Caco-2 (cell line): Measurements from ENCODE around the gene ADGRF4. TPM values are rescaled to one million over a fixed set of nuclear protein-coding genes. Genes with fewer than 3 reads are reported as not detected.
A peak's percentile ranks its signal among the peaks of the same experiment; 100 is the strongest.

Experiments used
- BruUV-seq: library from RNA; stranded (reverse); fragments of 400-500 nt; replicated peaks from 2 replicates; lab custom pipeline; 2021; lab: Mats Ljungman, UMichigan
- CTCF ChIA-PET: fragments of 300-600 bp; sonication (Branson Sonifier 250); formaldehyde crosslinking; loops from one replicate; lab custom pipeline; 2022; ENCODE audit warnings: antibody characterized with exemption; lab: Charles Lee
- POLR2A ChIA-PET: fragments of 300-600 bp; sonication (Branson Sonifier 250); formaldehyde crosslinking; loops from one replicate; lab custom pipeline; 2022; ENCODE audit warnings: antibody characterized with exemption; lab: Charles Lee
- DNase-seq, 2 experiments: peaks; one replicate each; pipeline versions ENCODE4 v3.0.0 to v3.0.0-alpha.2; 2020 to 2022
- H3K27me3 ChIP-seq: replicated peaks from 2 replicates; pipeline ENCODE4 v1.6.0; 2011; ENCODE audit warnings: low read length; ENCODE audit not compliant: control insufficient read depth, insufficient read depth
- H3K36me3 ChIP-seq: 2 replicates; pipeline ENCODE4 v1.5.1; 2011; ENCODE audit warnings: low read length; ENCODE audit not compliant: control insufficient read depth, insufficient read depth
- H3K4me1 ChIP-seq: fragments of 250-450 bp; sonication (Bioruptor Pico); 2 replicates; pipeline ENCODE4 v1.5.1; 2020; ENCODE audit warnings: mild to moderate bottlenecking
- H3K4me3 ChIP-seq: 2 replicates; pipeline ENCODE4 v1.5.1; 2011; ENCODE audit warnings: low read depth, mild to moderate bottlenecking, control low read depth, low read length
- H3K9me3 ChIP-seq: fragments of 250-450 bp; sonication (Bioruptor Pico); 2 replicates; pipeline ENCODE4 v1.5.1; 2020; ENCODE audit warnings: mild to moderate bottlenecking, moderate library complexity
- H3K27ac Mint-ChIP-seq: one replicate; pipeline ENCODE4 v1.8.0; 2022; ENCODE audit warnings: mixed read lengths; ENCODE audit not compliant: unreplicated experiment
- H3K27me3 Mint-ChIP-seq: one replicate; pipeline ENCODE4 v1.8.0; 2022; ENCODE audit warnings: mixed read lengths; ENCODE audit not compliant: insufficient read depth, unreplicated experiment
- H3K36me3 Mint-ChIP-seq: one replicate; pipeline ENCODE4 v1.8.0; 2022; ENCODE audit warnings: mild to moderate bottlenecking, mixed read lengths; ENCODE audit not compliant: insufficient read depth, unreplicated experiment
- H3K4me1 Mint-ChIP-seq: one replicate; pipeline ENCODE4 v1.8.0; 2022; ENCODE audit warnings: low read depth, mixed read lengths; ENCODE audit not compliant: unreplicated experiment
- H3K4me3 Mint-ChIP-seq: one replicate; pipeline ENCODE4 v1.8.0; 2022; ENCODE audit warnings: mild to moderate bottlenecking, moderate library complexity, mixed read lengths; ENCODE audit not compliant: unreplicated experiment
- H3K9me3 Mint-ChIP-seq: one replicate; pipeline ENCODE4 v1.8.0; 2022; ENCODE audit warnings: mixed read lengths; ENCODE audit not compliant: unreplicated experiment
- intact Hi-C: fragments of 100-400 bp; cut with micrococcal nuclease; formaldehyde crosslinking; loops from one replicate; pipeline ENCODE4 v1.10.0; 2022; ENCODE audit not compliant: unreplicated experiment
- total RNA-seq: library from RNA; stranded (reverse); gene quantifications from 2 replicates; pipeline ENCODE4 v1.2.3, GENCODE V29; 2022
- TF ChIP-seq, protein P1 (sequence below), 2 experiments: fragments of 200-600 bp in 1 of 2; IDR thresholded peaks; 1 replicate in 1 of 2; 2 replicates in 1 of 2; pipeline versions ENCODE4 v1.5.1 to v1.8.0; 2011 to 2022; ENCODE audit warnings: antibody characterized with exemption in 1 of 2, control low read depth in 1 of 2, inconsistent platforms in 1 of 2, low read depth in 1 of 2, low read length in 1 of 2, mild to moderate bottlenecking in 1 of 2, moderate library complexity in 1 of 2; ENCODE audit not compliant: insufficient read depth in 1 of 2, severe bottlenecking in 1 of 2, unreplicated experiment in 1 of 2

The ADGRF4 gene
- total RNA-seq, 1 experiment from 2014 or later, result 10.6 TPM

GRCh38 chr6:47655719-47656595, 42.4 kb upstream of the ADGRF4 start:
- no peak overlapping the region for H3K27ac Mint-ChIP-seq
- ChIA-PET POLR2A (interaction anchor here (1.0 kb wide), 1 partner anchor 42 kb away, joined by 4 read pairs; the partner anchor contains the start of gene ADGRF4), CTCF (interaction anchor here (1.0 to 1.6 kb wide), 5 partner anchors 9 to 78 kb away, joined by 3 to 6 read pairs (median 3); no protein-coding TSS in a partner anchor)
- Histone ChIP-seq H3K27me3 (no peaks in the 10 kb centered on the region), H3K4me1 (peaks cover 15% of the 10 kb centered on the region), H3K4me3 (no peak overlapping the region), H3K36me3 (no peaks in the 10 kb centered on the region), H3K9me3 (no peaks in the 10 kb centered on the region)
- H3K27me3 Mint-ChIP-seq, result no peaks in the 10 kb centered on the region
- H3K4me1 Mint-ChIP-seq, result peaks cover 9% of the 10 kb centered on the region
- DNase-seq, result peak; percentile 71 to 78
- H3K4me3 Mint-ChIP-seq, result peak overlapping the region; percentile 43
- intact Hi-C loops, result loop anchor here (1.0 to 2.0 kb wide), 2 partner anchors 9 to 43 kb away; partner anchors contain the start of gene ADGRF4
- no TSS peak for BruUV-seq
- H3K9me3 Mint-ChIP-seq, result no peaks in the 10 kb centered on the region
- TF ChIP-seq, protein P1, sequence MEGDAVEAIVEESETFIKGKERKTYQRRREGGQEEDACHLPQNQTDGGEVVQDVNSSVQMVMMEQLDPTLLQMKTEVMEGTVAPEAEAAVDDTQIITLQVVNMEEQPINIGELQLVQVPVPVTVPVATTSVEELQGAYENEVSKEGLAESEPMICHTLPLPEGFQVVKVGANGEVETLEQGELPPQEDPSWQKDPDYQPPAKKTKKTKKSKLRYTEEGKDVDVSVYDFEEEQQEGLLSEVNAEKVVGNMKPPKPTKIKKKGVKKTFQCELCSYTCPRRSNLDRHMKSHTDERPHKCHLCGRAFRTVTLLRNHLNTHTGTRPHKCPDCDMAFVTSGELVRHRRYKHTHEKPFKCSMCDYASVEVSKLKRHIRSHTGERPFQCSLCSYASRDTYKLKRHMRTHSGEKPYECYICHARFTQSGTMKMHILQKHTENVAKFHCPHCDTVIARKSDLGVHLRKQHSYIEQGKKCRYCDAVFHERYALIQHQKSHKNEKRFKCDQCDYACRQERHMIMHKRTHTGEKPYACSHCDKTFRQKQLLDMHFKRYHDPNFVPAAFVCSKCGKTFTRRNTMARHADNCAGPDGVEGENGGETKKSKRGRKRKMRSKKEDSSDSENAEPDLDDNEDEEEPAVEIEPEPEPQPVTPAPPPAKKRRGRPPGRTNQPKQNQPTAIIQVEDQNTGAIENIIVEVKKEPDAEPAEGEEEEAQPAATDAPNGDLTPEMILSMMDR (IDR thresholded peaks at IDR 0.05; ENCODE audit: insufficient read depth in 1 of 2, low read depth in 1 of 2, low read length in 1 of 2, severe bottlenecking in 1 of 2, unreplicated experiment in 1 of 2), result no peak
- peaks cover 5% of the 10 kb centered on the region for H3K36me3 Mint-ChIP-seq

DNA sequence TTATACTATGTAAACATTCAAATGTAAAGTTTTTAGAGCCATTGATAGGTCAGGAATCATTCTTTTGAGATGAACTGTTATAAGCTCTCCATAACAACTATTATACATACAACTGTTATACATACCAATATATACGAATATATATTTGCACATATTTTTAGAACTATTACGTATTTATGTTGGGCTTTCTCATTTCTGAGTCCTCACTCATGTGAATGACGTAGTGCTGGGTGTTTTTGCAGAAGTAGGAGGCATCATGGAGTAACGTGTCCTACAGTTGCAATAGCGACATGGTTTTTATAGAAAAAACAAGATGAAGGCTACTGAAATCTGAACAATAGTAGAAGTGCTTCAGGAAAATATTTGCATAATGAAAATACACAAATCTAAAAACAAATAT, 36.4 kb upstream of the ADGRF4 start:
- ChIA-PET POLR2A (no interaction called here), CTCF (no interaction called here)
- no peaks in the 10 kb centered on the region for H3K27me3 Mint-ChIP-seq
- Histone ChIP-seq H3K36me3 (no peaks in the 10 kb centered on the region), H3K9me3 (no peaks in the 10 kb centered on the region), H3K4me3 (no peak overlapping the region), H3K4me1 (no peaks in the 10 kb centered on the region; the same call in 1 of the 2 replicates), H3K27me3 (no peaks in the 10 kb centered on the region)
- DNase-seq, result no peak
- H3K4me3 Mint-ChIP-seq, result no peak overlapping the region
- intact Hi-C loops, result no loop called here
- H3K4me1 Mint-ChIP-seq, result peaks cover 12% of the 10 kb centered on the region
- H3K36me3 Mint-ChIP-seq, result no peaks in the 10 kb centered on the region
- TF ChIP-seq, protein P1 (IDR thresholded peaks at IDR 0.05; ENCODE audit: insufficient read depth in 1 of 2, low read depth in 1 of 2, low read length in 1 of 2, severe bottlenecking in 1 of 2, unreplicated experiment in 1 of 2), result no peak
- H3K9me3 Mint-ChIP-seq, result no peaks in the 10 kb centered on the region
- no TSS peak for BruUV-seq
- H3K27ac Mint-ChIP-seq, result no peak overlapping the region

DNA sequence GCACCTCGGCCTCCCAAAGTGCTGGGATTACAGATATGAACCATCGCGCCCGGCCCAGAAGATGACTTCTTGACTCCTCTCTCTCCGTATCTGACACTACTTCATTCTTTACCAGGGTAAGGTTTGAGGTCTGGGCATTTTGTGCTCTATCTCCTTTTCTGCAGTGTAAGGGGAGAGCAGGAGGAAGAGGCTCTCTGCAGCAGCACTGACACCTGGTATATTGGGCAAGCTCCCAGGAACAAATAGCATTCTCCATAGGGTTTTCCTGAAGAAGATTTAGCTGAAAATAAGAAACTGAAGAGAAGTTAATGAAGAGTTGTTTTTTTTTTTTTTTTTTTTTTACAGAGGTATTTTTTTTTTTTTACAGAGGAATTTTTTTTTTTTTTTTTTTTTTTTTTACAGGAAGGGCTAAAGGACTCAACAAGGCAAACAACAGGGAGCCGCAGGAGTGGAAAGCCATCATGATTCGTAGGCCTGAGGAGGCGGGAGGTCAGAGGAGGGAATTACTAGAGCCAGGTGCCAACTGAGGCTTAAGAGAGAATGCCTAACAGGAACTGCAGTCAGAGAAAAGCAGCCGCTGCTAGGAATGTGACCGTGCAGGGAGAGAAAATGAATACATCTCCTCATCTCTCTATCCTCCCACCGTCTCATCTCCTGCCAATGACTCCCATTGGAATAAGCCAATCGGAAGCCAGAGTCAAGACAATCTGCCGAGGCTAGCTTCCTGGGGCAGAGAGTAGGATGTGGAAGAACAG, 34.7 kb upstream of the ADGRF4 start:
- intact Hi-C loops, result no loop called here
- Mint-ChIP-seq H3K27ac (no peak overlapping the region), H3K36me3 (no peaks in the 10 kb centered on the region), H3K4me1 (peaks cover 12% of the 10 kb centered on the region), H3K9me3 (no peaks in the 10 kb centered on the region), H3K4me3 (no peak overlapping the region), H3K27me3 (no peaks in the 10 kb centered on the region)
- peak in 1 of 2 experiments; percentile 29 for DNase-seq
- no peaks in the 10 kb centered on the region for H3K36me3 ChIP-seq
- H3K27me3 ChIP-seq, result no peaks in the 10 kb centered on the region
- CTCF ChIA-PET, result no interaction called here
- no TSS peak for BruUV-seq
- H3K9me3 ChIP-seq, result no peaks in the 10 kb centered on the region
- no peak overlapping the region for H3K4me3 ChIP-seq
- POLR2A ChIA-PET, result no interaction called here
- no peaks in the 10 kb centered on the region for H3K4me1 ChIP-seq
- TF ChIP-seq, protein P1 (IDR thresholded peaks at IDR 0.05; ENCODE audit: insufficient read depth in 1 of 2, low read depth in 1 of 2, low read length in 1 of 2, severe bottlenecking in 1 of 2, unreplicated experiment in 1 of 2), result no peak
